HFF-Myc (cell line): ENCODE results near the gene MRPL34.

ENCODE experiments used
- DNase-seq: peaks from one replicate; pipeline ENCODE4 v3.0.0-alpha.2; 2011; ENCODE audit warnings: low read depth; ENCODE audit errors: extremely low read depth
- H3K4me3 ChIP-seq: replicated peaks from 2 replicates; pipeline ENCODE4 v1.5.1; 2011; ENCODE audit warnings: low read depth, mild to moderate bottlenecking, control low read depth, low read length
- CTCF ChIP-seq: IDR thresholded peaks from 2 replicates; pipeline ENCODE4 v1.5.1; 2012; ENCODE audit warnings: mild to moderate bottlenecking, low read depth, low read length, control low read depth; ENCODE audit errors: missing control alignments

MRPL34 gene

GRCh38 chr19:17275441-17276175, 30.1 kb upstream of the MRPL34 start:
- no peak for TF ChIP-seq CTCF
- no peak for DNase-seq
- H3K4me3 ChIP-seq = no peak overlapping the region

- TF ChIP-seq CTCF = no peak
- no peak for DNase-seq
- H3K4me3 ChIP-seq = no peak overlapping the region
Measured at GRCh38 chr19:17279436-17279835, 26.2 kb upstream of the MRPL34 start.

- peak within 1 kb of the TSS; percentile 48 for H3K4me3 ChIP-seq
- TF ChIP-seq CTCF = no peak
- no peak for DNase-seq
Measured at GRCh38 chr19:17281391-17282304, 24.0 kb upstream of the MRPL34 start, which contains the start of gene ANKLE1. ANKLE1 (plus strand) TSS chr19:17281901; CDS start chr19:17281921, 20 bp downstream.

- DNase-seq = peak; percentile 59
- peak overlapping the region; percentile 48 for H3K4me3 ChIP-seq
- peak; percentile 94 for TF ChIP-seq CTCF
Measured at GRCh38 chr19:17282488-17283125, 23.1 kb upstream of the MRPL34 start.

GRCh38 chr19:17283504-17283996, 22.1 kb upstream of the MRPL34 start:
- H3K4me3 ChIP-seq = no peak overlapping the region
- DNase-seq = no peak
- no peak for TF ChIP-seq CTCF

- no peak overlapping the region for H3K4me3 ChIP-seq
- DNase-seq = no peak
- no peak for TF ChIP-seq CTCF
Measured at GRCh38 chr19:17285415-17286135, 20.1 kb upstream of the MRPL34 start.
